CD8-positive, alpha-beta memory T cell (primary cell): ENCODE results near the gene APAF1. TPM values are rescaled to one million over a fixed set of nuclear protein-coding genes. Genes with fewer than 3 reads are reported as not detected.
A peak's percentile ranks its signal among the peaks of the same experiment; 100 is the strongest.

ENCODE experiments used
- CTCF ChIA-PET: fragments of 350-600 bp; sonication (Branson Sonifier 250); formaldehyde crosslinking; loops from one replicate; lab custom pipeline; 2021; ENCODE audit warnings: antibody characterized with exemption; lab: Charles Lee
- POLR2A ChIA-PET: fragments of 350-600 bp; sonication (Branson Sonifier 250); formaldehyde crosslinking; loops from one replicate; lab custom pipeline; 2021; ENCODE audit warnings: antibody characterized with exemption; lab: Charles Lee
- DNase-seq, 5 donors: peaks; one replicate each; pipeline versions ENCODE4 v3.0.0 to v3.0.0-alpha.2; 2020 to 2022; ENCODE audit warnings: mixed read lengths in 1 of 5
- H3K27ac ChIP-seq: one replicate; pipeline ENCODE4 v1.7.0; 2013; ENCODE audit warnings: low read depth, mild to moderate bottlenecking, low read length, moderate library complexity
- H3K27me3 ChIP-seq: 2 replicates; pipeline ENCODE4 v1.7.0; 2013; ENCODE audit warnings: low read length, mild to moderate bottlenecking; ENCODE audit not compliant: insufficient read depth, poor library complexity, severe bottlenecking
- H3K36me3 ChIP-seq: 2 replicates; pipeline ENCODE4 v1.7.0; 2013; ENCODE audit warnings: mild to moderate bottlenecking, low read length, moderate library complexity; ENCODE audit not compliant: insufficient read depth
- H3K4me1 ChIP-seq: 2 replicates; pipeline ENCODE4 v1.7.0; 2013; ENCODE audit warnings: mild to moderate bottlenecking, low read length, moderate library complexity; ENCODE audit not compliant: insufficient read depth
- H3K4me3 ChIP-seq: 2 replicates; pipeline ENCODE4 v1.7.0; 2013; ENCODE audit warnings: mild to moderate bottlenecking, low read length
- H3K9me3 ChIP-seq: 2 replicates; pipeline ENCODE4 v1.7.0; 2013; ENCODE audit warnings: mild to moderate bottlenecking, low read length
- H3K27ac Mint-ChIP-seq, 8 donors: one replicate each; pipeline ENCODE4 v1.8.0; 2020 to 2021; ENCODE audit warnings: mixed read lengths in 8 of 8, mild to moderate bottlenecking in 6 of 8, inconsistent platforms in 3 of 8, moderate library complexity in 3 of 8
- H3K27me3 Mint-ChIP-seq, 2 donors: one replicate each; pipeline ENCODE4 v1.8.0; 2020 to 2021; ENCODE audit warnings: mixed read lengths in 2 of 2, mild to moderate bottlenecking in 1 of 2, moderate library complexity in 1 of 2
- H3K36me3 Mint-ChIP-seq, 3 donors: one replicate each; pipeline ENCODE4 v1.8.0; 2020 to 2021; ENCODE audit warnings: mixed read lengths in 3 of 3, inconsistent platforms in 1 of 3, mild to moderate bottlenecking in 1 of 3
- H3K4me1 Mint-ChIP-seq, 3 donors: one replicate each; pipeline ENCODE4 v1.8.0; 2020 to 2021; ENCODE audit warnings: mixed read lengths in 3 of 3, inconsistent platforms in 1 of 3, mild to moderate bottlenecking in 1 of 3
- H3K4me3 Mint-ChIP-seq, 7 donors: one replicate each; pipeline ENCODE4 v1.8.0; 2020 to 2021; ENCODE audit warnings: mixed read lengths in 7 of 7, mild to moderate bottlenecking in 6 of 7, moderate library complexity in 4 of 7, inconsistent platforms in 2 of 7
- H3K9me3 Mint-ChIP-seq, 5 donors: one replicate each; pipeline ENCODE4 v1.8.0; 2020 to 2022; ENCODE audit warnings: mixed read lengths in 5 of 5, mild to moderate bottlenecking in 3 of 5, moderate library complexity in 2 of 5, inconsistent platforms in 1 of 5
- polyA plus RNA-seq: library from polyadenylated mRNA; unstranded; fragments of 300-500 nt; fragmentation: Illumina TruSeq; gene quantifications from one replicate; pipeline ENCODE4 v1.2.3, GENCODE V29; 2021
- total RNA-seq, 2 experiments: library from RNA; stranded (reverse); gene quantifications; one replicate each; pipeline ENCODE4 v1.2.3, GENCODE V29; 2021

The APAF1 gene
- total and polyA plus RNA-seq, 3 experiments from 2014 or later, result 11.1 to 14.6 (median 13.9) TPM

GRCh38 chr12:98697209-98697608 lies 52.1 kb downstream of the APAF1 start:
- Mint-ChIP-seq H3K9me3 (no peaks in the 10 kb centered on the region), H3K4me3 (no peak overlapping the region), H3K27me3 (no peaks in the 10 kb centered on the region), H3K27ac (peak overlapping the region in 6 of 8 donors; percentile 1 to 78 (median 42)), H3K4me1 (peaks cover 20 to 41% (median 27%) of the 10 kb centered on the region in 3 donors), H3K36me3 (peaks cover 0 to 80% (median 8%) of the 10 kb centered on the region in 3 donors)
- peaks cover 3% of the 10 kb centered on the region for H3K36me3 ChIP-seq
- no peak for DNase-seq
- H3K27ac ChIP-seq, result no peak overlapping the region
- H3K9me3 ChIP-seq, result no peaks in the 10 kb centered on the region
- no peaks in the 10 kb centered on the region for H3K27me3 ChIP-seq
- ChIA-PET POLR2A (no interaction called here), CTCF (no interaction called here)
- no peak overlapping the region for H3K4me3 ChIP-seq
- no peaks in the 10 kb centered on the region for H3K4me1 ChIP-seq

DNA sequence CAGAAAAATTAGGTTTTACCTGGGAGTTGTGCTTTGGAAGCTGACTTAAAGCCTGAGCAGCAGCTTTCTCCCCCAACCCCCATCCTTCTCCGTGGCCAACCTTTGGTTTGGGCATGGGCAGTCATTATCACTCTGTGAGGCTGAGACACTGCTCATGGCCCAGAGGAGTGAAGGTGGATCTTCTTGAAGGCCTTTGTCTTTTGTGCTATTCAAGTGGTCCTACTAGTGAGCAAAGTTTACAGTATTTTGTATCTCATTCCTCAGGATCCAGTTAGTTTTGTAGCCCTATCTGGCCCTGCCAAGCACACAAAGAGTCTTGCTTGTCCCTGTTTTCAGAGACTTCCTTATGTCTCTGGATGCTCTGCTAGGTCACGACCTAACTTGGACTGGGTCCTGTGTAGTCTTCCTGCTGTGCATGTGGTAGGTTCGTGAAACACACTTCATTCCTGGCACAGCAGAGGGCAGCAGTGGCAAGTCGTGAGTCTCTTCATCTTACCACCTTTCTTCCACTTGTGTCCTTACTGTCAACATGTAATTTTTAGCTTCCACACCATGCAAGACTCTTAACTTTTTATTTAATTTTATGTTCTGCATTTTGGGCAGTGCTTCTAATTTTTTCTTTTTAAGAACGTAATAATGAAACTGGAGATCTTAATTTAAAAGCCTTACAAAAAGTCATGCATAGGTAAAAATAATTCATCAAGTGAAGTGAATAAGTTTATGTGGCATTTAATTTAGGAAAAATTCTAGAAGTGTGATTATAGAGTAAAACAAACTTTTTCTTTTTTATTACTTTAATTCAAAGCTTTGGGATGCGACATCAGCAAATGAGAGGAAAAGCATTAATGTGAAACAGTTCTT lies 53.7 kb downstream of the APAF1 start:
- H3K4me1 Mint-ChIP-seq, result peaks cover 13 to 29% (median 17%) of the 10 kb centered on the region in 3 donors
- H3K36me3 ChIP-seq, result peaks cover 3% of the 10 kb centered on the region
- no peaks in the 10 kb centered on the region for H3K4me1 ChIP-seq
- H3K9me3 ChIP-seq, result no peaks in the 10 kb centered on the region
- CTCF ChIA-PET, result no interaction called here
- H3K27ac ChIP-seq, result no peak overlapping the region
- peak in 1 of 5 donors; percentile 14 for DNase-seq
- no peak overlapping the region for H3K4me3 ChIP-seq
- POLR2A ChIA-PET, result no interaction called here
- peaks cover 0 to 73% (median 3%) of the 10 kb centered on the region in 3 donors for H3K36me3 Mint-ChIP-seq
- peak overlapping the region in 5 of 8 donors; percentile 43 to 82 (median 52) for H3K27ac Mint-ChIP-seq
- H3K27me3 Mint-ChIP-seq, result no peaks in the 10 kb centered on the region
- no peaks in the 10 kb centered on the region for H3K27me3 ChIP-seq
- no peaks in the 10 kb centered on the region for H3K9me3 Mint-ChIP-seq
- H3K4me3 Mint-ChIP-seq, result no peak overlapping the region

DNA sequence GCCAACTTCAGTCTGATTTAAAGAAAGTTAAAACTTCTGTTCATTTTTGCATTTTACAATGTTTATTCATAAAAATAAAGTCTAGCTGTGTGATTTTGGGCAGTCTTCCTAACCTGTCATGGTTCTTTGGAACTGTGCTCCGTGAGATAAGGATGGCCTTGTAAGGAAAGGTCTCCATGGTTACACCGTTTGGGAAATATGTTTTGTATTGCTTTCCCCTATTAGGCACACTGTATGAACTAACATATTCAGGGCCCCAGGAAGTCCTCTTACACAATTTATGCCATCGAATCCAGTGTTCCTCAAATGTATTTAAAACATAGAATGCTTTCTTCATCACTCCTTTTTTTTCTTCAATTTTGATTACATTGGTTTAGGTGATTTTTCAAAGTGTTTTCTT lies 54.5 kb downstream of the APAF1 start:
- H3K27me3 Mint-ChIP-seq, result no peaks in the 10 kb centered on the region
- no peaks in the 10 kb centered on the region for H3K9me3 Mint-ChIP-seq
- H3K36me3 ChIP-seq, result peaks cover 3% of the 10 kb centered on the region
- peaks cover 7 to 22% (median 13%) of the 10 kb centered on the region in 3 donors for H3K4me1 Mint-ChIP-seq
- peaks cover 0 to 69% (median 3%) of the 10 kb centered on the region in 3 donors for H3K36me3 Mint-ChIP-seq
- H3K27ac ChIP-seq, result no peak overlapping the region
- ChIA-PET POLR2A (no interaction called here), CTCF (no interaction called here)
- no peaks in the 10 kb centered on the region for H3K9me3 ChIP-seq
- no peak overlapping the region for H3K4me3 ChIP-seq
- H3K27me3 ChIP-seq, result no peaks in the 10 kb centered on the region
- no peak overlapping the region for H3K4me3 Mint-ChIP-seq
- H3K4me1 ChIP-seq, result no peaks in the 10 kb centered on the region
- H3K27ac Mint-ChIP-seq, result peak overlapping the region in 1 of 8 donors; percentile 16
- DNase-seq, result no peak

DNA sequence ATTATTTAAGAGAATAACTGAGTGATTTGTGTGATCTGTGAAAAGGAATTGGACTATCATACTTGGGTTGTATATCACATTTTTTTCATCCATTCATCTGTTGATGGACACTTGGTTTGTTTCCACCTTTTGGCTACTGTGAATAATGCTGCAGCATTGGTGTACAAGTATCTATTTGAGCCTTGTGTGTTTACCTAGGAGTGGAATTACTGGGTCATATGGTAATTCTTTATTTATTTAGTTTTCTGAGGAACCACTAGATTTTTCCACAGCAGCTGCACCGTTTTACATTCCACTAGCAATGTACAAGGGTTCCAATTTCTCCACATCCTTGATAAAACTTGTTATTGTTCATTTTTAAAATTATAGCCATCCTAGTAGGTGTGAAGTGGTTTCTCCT lies 56.1 kb downstream of the APAF1 start:
- no peaks in the 10 kb centered on the region for H3K9me3 Mint-ChIP-seq
- no peaks in the 10 kb centered on the region for H3K4me1 ChIP-seq
- DNase-seq, result no peak
- CTCF ChIA-PET, result no interaction called here
- H3K27ac ChIP-seq, result no peak overlapping the region
- peaks cover 6 to 21% (median 7%) of the 10 kb centered on the region in 3 donors for H3K4me1 Mint-ChIP-seq
- no peak overlapping the region for H3K4me3 ChIP-seq
- no peak overlapping the region for H3K27ac Mint-ChIP-seq
- no peaks in the 10 kb centered on the region for H3K27me3 ChIP-seq
- no peak overlapping the region for H3K4me3 Mint-ChIP-seq
- H3K27me3 Mint-ChIP-seq, result no peaks in the 10 kb centered on the region
- no peaks in the 10 kb centered on the region for H3K9me3 ChIP-seq
- POLR2A ChIA-PET, result no interaction called here
- peaks cover 3% of the 10 kb centered on the region for H3K36me3 ChIP-seq
- peaks cover 0 to 63% (median 6%) of the 10 kb centered on the region in 3 donors for H3K36me3 Mint-ChIP-seq

GRCh38 chr12:98709022-98709421 lies 63.9 kb downstream of the APAF1 start:
- Histone ChIP-seq H3K36me3 (peaks cover 4% of the 10 kb centered on the region), H3K4me1 (no peaks in the 10 kb centered on the region), H3K9me3 (no peaks in the 10 kb centered on the region), H3K4me3 (no peak overlapping the region), H3K27me3 (no peaks in the 10 kb centered on the region), H3K27ac (no peak overlapping the region)
- H3K36me3 Mint-ChIP-seq, result peaks cover 0 to 69% (median 35%) of the 10 kb centered on the region in 3 donors
- ChIA-PET POLR2A (no interaction called here), CTCF (no interaction called here)
- peak overlapping the region in 4 of 8 donors; percentile 22 to 63 (median 57) for H3K27ac Mint-ChIP-seq
- no peak for DNase-seq
- H3K4me3 Mint-ChIP-seq, result no peak overlapping the region
- peaks cover 0 to 2% (median 0%) of the 10 kb centered on the region in 3 donors for H3K4me1 Mint-ChIP-seq
- no peaks in the 10 kb centered on the region for H3K9me3 Mint-ChIP-seq
- no peaks in the 10 kb centered on the region for H3K27me3 Mint-ChIP-seq

- Mint-ChIP-seq H3K4me3 (peak overlapping the region in 1 of 7 donors; percentile 37), H3K9me3 (no peaks in the 10 kb centered on the region), H3K27me3 (no peaks in the 10 kb centered on the region), H3K4me1 (peaks cover 0 to 2% (median 0%) of the 10 kb centered on the region in 3 donors), H3K36me3 (peaks cover 0 to 73% (median 33%) of the 10 kb centered on the region in 3 donors), H3K27ac (peak overlapping the region in 2 of 8 donors; percentile 19 to 25)
- CTCF ChIA-PET, result no interaction called here
- H3K36me3 ChIP-seq, result peaks cover 4% of the 10 kb centered on the region
- no peak overlapping the region for H3K27ac ChIP-seq
- H3K4me1 ChIP-seq, result no peaks in the 10 kb centered on the region
- H3K4me3 ChIP-seq, result no peak overlapping the region
- H3K9me3 ChIP-seq, result no peaks in the 10 kb centered on the region
- no peaks in the 10 kb centered on the region for H3K27me3 ChIP-seq
- POLR2A ChIA-PET, result no interaction called here
- DNase-seq, result no peak
Observed at GRCh38 chr12:98714426-98714825, 69.3 kb downstream of the APAF1 start.

GRCh38 chr12:98719515-98720504 lies 74.7 kb downstream of the APAF1 start:
- CTCF ChIA-PET, result no interaction called here
- H3K36me3 Mint-ChIP-seq, result peaks cover 0 to 75% (median 28%) of the 10 kb centered on the region in 3 donors
- DNase-seq, result no peak
- no peak overlapping the region for H3K4me3 Mint-ChIP-seq
- H3K27me3 Mint-ChIP-seq, result no peaks in the 10 kb centered on the region
- Histone ChIP-seq H3K36me3 (peaks cover 2% of the 10 kb centered on the region), H3K9me3 (no peaks in the 10 kb centered on the region), H3K4me1 (no peaks in the 10 kb centered on the region), H3K27me3 (no peaks in the 10 kb centered on the region), H3K4me3 (no peak overlapping the region), H3K27ac (no peak overlapping the region)
- POLR2A ChIA-PET, result no interaction called here
- peak overlapping the region in 1 of 8 donors; percentile 63 for H3K27ac Mint-ChIP-seq
- H3K4me1 Mint-ChIP-seq, result peaks cover 0 to 2% (median 0%) of the 10 kb centered on the region in 3 donors
- H3K9me3 Mint-ChIP-seq, result no peaks in the 10 kb centered on the region
